ENCODE data around the gene TTBK1.

GRCh38 chr6:43248791-43249190 is 5.5 kb downstream of the TTBK1 start:
- TF ChIP-seq, protein P1, sequence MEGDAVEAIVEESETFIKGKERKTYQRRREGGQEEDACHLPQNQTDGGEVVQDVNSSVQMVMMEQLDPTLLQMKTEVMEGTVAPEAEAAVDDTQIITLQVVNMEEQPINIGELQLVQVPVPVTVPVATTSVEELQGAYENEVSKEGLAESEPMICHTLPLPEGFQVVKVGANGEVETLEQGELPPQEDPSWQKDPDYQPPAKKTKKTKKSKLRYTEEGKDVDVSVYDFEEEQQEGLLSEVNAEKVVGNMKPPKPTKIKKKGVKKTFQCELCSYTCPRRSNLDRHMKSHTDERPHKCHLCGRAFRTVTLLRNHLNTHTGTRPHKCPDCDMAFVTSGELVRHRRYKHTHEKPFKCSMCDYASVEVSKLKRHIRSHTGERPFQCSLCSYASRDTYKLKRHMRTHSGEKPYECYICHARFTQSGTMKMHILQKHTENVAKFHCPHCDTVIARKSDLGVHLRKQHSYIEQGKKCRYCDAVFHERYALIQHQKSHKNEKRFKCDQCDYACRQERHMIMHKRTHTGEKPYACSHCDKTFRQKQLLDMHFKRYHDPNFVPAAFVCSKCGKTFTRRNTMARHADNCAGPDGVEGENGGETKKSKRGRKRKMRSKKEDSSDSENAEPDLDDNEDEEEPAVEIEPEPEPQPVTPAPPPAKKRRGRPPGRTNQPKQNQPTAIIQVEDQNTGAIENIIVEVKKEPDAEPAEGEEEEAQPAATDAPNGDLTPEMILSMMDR (IDR thresholded peaks at IDR 0.05) = no peak
- no peak for TF ChIP-seq POLR2A (IDR thresholded peaks at IDR 0.05)
- no peak for TF ChIP-seq POLR2AphosphoS5 (IDR thresholded peaks at IDR 0.05)
- TF ChIP-seq EP300 (IDR thresholded peaks at IDR 0.05) = no peak
